Kidney epithelial cell (primary cell): Measurements from ENCODE around the gene JUNB. TPM values are rescaled to one million over a fixed set of nuclear protein-coding genes. Genes with fewer than 3 reads are reported as not detected.

Source experiments
- DNase-seq: peaks from one replicate; pipeline ENCODE4 v3.0.0-alpha.2; 2010; ENCODE audit warnings: low read depth
- H3K27me3 ChIP-seq: 2 replicates; pipeline ENCODE4 v1.6.0; 2011; ENCODE audit warnings: low read length; ENCODE audit not compliant: control insufficient read depth, insufficient read depth
- H3K36me3 ChIP-seq: 2 replicates; pipeline ENCODE4 v1.5.1; 2011; ENCODE audit warnings: low read length; ENCODE audit not compliant: control insufficient read depth, insufficient read depth
- H3K4me3 ChIP-seq: 2 replicates; pipeline ENCODE4 v1.5.1; 2011; ENCODE audit warnings: low read depth, mild to moderate bottlenecking, control low read depth, low read length
- CTCF ChIP-seq: IDR thresholded peaks from 2 replicates; pipeline ENCODE4 v1.5.1; 2011; ENCODE audit warnings: mild to moderate bottlenecking, moderate library complexity, low read length, control low read depth, inconsistent platforms; ENCODE audit not compliant: insufficient read depth, poor library complexity, severe bottlenecking
- total RNA-seq: library from RNA; depleted of rRNA; stranded (reverse); fragments of >200 nt; gene quantifications from 2 replicates; pipeline ENCODE4 v1.2.3, GENCODE V29; 2015

The JUNB gene
- total RNA-seq, 1 donor from 2014 or later, result 395 TPM

- peaks cover 2% of the 10 kb centered on the region for H3K36me3 ChIP-seq
- TF ChIP-seq CTCF, result no peak
- H3K4me3 ChIP-seq, result no peak within 1 kb of the TSS
- H3K27me3 ChIP-seq, result peaks cover 31% of the 10 kb centered on the region
- DNase-seq, result no peak
These were observed 39.7 kb upstream of the JUNB start, which contains the start of gene BEST2 for GRCh38 chr19:12751635-12752034. Gene BEST2, plus strand, starts transcription at chr19:12751791. Its CDS starts 802 bp downstream, at chr19:12752593.

GRCh38 chr19:12752056-12752781, 39.1 kb upstream of the JUNB start:
- peaks cover 31% of the 10 kb centered on the region for H3K27me3 ChIP-seq
- no peak overlapping the region for H3K4me3 ChIP-seq
- no peak for TF ChIP-seq CTCF
- no peak for DNase-seq
- peaks cover 1% of the 10 kb centered on the region for H3K36me3 ChIP-seq

DNA sequence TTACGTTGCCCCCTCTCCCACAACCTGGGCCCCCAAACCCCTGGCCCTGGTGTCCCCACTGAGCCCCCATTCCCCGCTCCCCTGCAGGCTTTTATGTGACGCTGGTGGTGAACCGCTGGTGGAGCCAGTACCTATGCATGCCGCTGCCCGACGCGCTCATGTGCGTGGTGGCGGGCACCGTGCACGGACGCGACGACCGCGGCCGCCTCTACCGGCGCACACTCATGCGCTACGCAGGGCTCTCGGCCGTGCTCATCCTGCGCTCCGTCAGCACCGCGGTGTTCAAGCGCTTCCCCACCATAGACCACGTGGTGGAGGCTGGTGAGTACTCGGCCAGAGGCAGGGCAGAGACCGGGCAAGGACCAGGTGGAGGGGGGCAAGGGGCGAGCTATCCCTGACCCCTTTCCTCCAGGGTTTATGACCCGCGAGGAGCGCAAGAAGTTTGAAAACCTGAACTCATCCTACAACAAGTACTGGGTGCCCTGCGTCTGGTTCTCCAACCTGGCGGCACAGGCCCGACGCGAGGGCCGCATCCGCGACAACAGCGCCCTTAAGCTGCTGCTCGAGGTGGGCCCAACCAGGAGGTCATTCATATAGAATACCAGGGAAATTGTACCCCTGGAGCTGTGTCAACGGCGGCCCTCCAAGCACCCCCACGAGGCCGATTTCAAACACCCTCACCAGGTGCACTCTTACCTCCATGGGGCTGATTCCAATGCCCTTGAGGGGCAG, 36.7 kb upstream of the JUNB start:
- no peak overlapping the region for H3K4me3 ChIP-seq
- no peak for DNase-seq
- H3K36me3 ChIP-seq, result no peaks in the 10 kb centered on the region
- no peak for TF ChIP-seq CTCF
- H3K27me3 ChIP-seq, result peaks cover 31% of the 10 kb centered on the region

- no peak overlapping the region for H3K4me3 ChIP-seq
- no peak for DNase-seq
- H3K36me3 ChIP-seq, result no peaks in the 10 kb centered on the region
- H3K27me3 ChIP-seq, result peaks cover 18% of the 10 kb centered on the region
- TF ChIP-seq CTCF, result no peak
These were observed 35.0 kb upstream of the JUNB start for GRCh38 chr19:12756150-12756883.

DNA sequence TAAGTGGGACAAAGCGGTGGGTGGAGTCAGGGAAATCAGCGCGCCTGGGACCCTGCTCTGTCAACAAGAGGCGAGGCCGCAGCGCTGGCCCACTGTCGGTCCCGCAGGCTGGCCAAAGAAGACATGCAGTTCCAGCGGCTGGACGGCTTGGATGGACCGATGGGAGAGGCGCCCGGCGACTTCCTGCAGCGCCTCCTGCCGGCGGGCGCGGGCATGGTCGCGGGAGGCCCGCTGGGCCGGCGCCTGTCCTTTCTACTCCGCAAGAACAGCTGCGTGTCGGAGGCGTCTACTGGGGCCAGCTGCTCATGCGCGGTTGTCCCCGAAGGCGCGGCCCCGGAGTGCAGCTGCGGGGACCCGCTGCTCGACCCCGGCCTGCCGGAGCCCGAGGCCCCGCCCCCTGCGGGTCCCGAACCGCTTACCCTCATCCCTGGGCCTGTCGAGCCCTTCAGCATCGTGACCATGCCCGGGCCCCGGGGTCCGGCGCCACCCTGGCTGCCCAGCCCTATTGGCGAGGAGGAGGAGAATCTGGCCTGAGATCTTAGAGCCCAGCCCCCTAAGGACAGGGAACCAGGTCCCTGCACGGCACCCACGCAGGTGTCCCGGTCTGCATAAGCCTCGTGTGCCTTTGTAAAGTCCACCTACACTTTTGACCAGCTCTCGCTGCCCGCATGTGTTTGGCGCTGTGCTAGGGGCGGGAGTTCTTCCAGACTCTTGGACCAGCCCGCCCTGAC, 33.6 kb upstream of the JUNB start:
- peak overlapping the region; percentile 6 for H3K4me3 ChIP-seq
- DNase-seq, result no peak
- peaks cover 6% of the 10 kb centered on the region for H3K27me3 ChIP-seq
- no peaks in the 10 kb centered on the region for H3K36me3 ChIP-seq
- TF ChIP-seq CTCF, result peak; percentile 67
